Type B pancreatic cell (in vitro differentiated cells): ENCODE results near the gene PRTFDC1. TPM values are rescaled to one million over a fixed set of nuclear protein-coding genes. Genes with fewer than 3 reads are reported as not detected.

Experiments
- DNase-seq: peaks from one replicate; pipeline ENCODE4 v3.0.0; 2021; ENCODE audit warnings: mixed read lengths; ENCODE audit not compliant: unreplicated experiment; ENCODE audit errors: extremely low spot score
- H3K27ac Mint-ChIP-seq: 2 replicates; pipeline ENCODE4 v1.8.0; 2021; ENCODE audit warnings: mild to moderate bottlenecking, mixed read lengths
- H3K27me3 Mint-ChIP-seq: 2 replicates; pipeline ENCODE4 v1.8.0; 2021; ENCODE audit warnings: mixed read lengths
- H3K36me3 Mint-ChIP-seq: 2 replicates; pipeline ENCODE4 v1.8.0; 2021; ENCODE audit warnings: mixed read lengths
- H3K4me1 Mint-ChIP-seq: one replicate; pipeline ENCODE4 v1.8.0; 2021; ENCODE audit warnings: mixed read lengths; ENCODE audit not compliant: unreplicated experiment
- H3K4me3 Mint-ChIP-seq: 2 replicates; pipeline ENCODE4 v1.8.0; 2021; ENCODE audit warnings: mild to moderate bottlenecking, mixed read lengths
- H3K9me3 Mint-ChIP-seq: 2 replicates; pipeline ENCODE4 v1.8.0; 2021; ENCODE audit warnings: mixed read lengths
- total RNA-seq: library from RNA; stranded (reverse); gene quantifications from 2 replicates; pipeline ENCODE4 v1.2.1, GENCODE V29; 2021; ENCODE audit warnings: low replicate concordance
- TF ChIP-seq, protein P1 (sequence below): fragments of 200-600 bp; sonication (generic); conservative IDR thresholded peaks from 2 replicates; pipeline ENCODE4 v1.5.0; 2021; ENCODE audit warnings: antibody characterized with exemption, mild to moderate bottlenecking

PRTFDC1 gene
- total RNA-seq, 1 donor from 2014 or later = 22.9 TPM

DNA sequence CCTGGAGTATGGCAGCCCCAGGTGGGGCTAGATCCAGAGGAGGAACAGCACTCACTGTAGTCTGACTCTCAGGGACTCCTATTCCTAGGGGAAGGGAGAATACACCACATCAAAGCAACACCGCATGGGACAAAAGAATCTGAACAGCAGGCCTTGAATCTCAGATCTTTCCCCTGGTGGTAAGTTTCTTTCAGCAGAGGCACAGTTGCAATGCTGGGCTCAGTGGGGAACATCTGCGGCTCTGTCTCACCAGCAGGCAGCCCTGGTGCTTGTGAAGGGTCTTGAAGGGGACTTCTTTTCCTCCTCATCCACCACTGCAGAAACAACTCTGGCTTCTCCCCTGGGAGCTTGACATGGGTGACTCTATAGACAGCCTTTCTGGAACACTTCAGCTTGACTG is 117.5 kb downstream of the PRTFDC1 start:
- H3K4me1 Mint-ChIP-seq = no peaks in the 10 kb centered on the region
- no peak overlapping the region for H3K27ac Mint-ChIP-seq
- no peaks in the 10 kb centered on the region for H3K36me3 Mint-ChIP-seq
- H3K27me3 Mint-ChIP-seq = no peaks in the 10 kb centered on the region
- no peak overlapping the region for H3K4me3 Mint-ChIP-seq
- peaks cover 10% of the 10 kb centered on the region for H3K9me3 Mint-ChIP-seq
- DNase-seq = no peak
- TF ChIP-seq, protein P1, sequence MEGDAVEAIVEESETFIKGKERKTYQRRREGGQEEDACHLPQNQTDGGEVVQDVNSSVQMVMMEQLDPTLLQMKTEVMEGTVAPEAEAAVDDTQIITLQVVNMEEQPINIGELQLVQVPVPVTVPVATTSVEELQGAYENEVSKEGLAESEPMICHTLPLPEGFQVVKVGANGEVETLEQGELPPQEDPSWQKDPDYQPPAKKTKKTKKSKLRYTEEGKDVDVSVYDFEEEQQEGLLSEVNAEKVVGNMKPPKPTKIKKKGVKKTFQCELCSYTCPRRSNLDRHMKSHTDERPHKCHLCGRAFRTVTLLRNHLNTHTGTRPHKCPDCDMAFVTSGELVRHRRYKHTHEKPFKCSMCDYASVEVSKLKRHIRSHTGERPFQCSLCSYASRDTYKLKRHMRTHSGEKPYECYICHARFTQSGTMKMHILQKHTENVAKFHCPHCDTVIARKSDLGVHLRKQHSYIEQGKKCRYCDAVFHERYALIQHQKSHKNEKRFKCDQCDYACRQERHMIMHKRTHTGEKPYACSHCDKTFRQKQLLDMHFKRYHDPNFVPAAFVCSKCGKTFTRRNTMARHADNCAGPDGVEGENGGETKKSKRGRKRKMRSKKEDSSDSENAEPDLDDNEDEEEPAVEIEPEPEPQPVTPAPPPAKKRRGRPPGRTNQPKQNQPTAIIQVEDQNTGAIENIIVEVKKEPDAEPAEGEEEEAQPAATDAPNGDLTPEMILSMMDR = no peak

DNA sequence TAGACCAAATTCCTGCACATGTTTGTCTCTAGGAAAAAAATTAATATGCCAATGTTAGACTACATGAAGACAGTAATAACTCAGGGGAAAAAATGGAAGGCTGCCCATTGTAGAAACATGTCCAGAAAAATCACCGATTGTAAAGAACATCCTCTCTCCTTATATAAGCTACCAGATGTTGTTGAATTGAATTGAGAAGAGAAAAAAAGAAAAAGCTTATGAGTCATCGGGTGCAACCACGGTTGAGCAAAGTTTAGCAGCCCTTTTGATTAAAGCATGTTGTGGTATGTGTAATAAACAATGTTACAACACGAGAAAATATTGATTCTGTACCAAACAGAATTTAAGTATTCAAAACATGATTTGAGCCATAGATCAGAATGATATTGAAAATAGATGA is 126.4 kb downstream of the PRTFDC1 start:
- H3K9me3 Mint-ChIP-seq = no peaks in the 10 kb centered on the region
- no peaks in the 10 kb centered on the region for H3K36me3 Mint-ChIP-seq
- no peak overlapping the region for H3K27ac Mint-ChIP-seq
- no peak overlapping the region for H3K4me3 Mint-ChIP-seq
- no peaks in the 10 kb centered on the region for H3K27me3 Mint-ChIP-seq
- H3K4me1 Mint-ChIP-seq = peaks cover 4% of the 10 kb centered on the region
- TF ChIP-seq, protein P1 = no peak
- no peak for DNase-seq

DNA sequence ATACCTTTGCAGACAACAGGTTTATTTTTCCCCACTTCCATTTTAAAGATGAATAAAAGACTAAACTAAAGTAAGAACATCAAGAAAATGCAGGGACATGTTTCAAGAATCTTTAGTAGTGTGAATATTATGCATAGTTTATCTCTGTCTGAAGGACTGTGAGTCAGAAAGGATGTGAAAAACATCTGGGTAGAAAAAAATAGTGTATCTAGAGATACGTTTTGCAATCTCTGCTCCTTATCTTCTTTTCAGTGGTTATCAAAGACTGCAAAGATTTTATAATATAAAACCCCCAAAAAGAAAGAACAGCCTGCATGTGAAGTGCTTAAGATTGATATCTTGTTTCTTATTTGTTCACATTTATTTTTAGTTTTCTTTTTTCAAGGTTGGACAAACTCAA is 126.9 kb downstream of the PRTFDC1 start:
- H3K4me3 Mint-ChIP-seq = no peak overlapping the region
- TF ChIP-seq, protein P1 = no peak
- DNase-seq = no peak
- H3K36me3 Mint-ChIP-seq = no peaks in the 10 kb centered on the region
- H3K27me3 Mint-ChIP-seq = no peaks in the 10 kb centered on the region
- no peaks in the 10 kb centered on the region for H3K9me3 Mint-ChIP-seq
- H3K27ac Mint-ChIP-seq = no peak overlapping the region
- peaks cover 4% of the 10 kb centered on the region for H3K4me1 Mint-ChIP-seq

DNA sequence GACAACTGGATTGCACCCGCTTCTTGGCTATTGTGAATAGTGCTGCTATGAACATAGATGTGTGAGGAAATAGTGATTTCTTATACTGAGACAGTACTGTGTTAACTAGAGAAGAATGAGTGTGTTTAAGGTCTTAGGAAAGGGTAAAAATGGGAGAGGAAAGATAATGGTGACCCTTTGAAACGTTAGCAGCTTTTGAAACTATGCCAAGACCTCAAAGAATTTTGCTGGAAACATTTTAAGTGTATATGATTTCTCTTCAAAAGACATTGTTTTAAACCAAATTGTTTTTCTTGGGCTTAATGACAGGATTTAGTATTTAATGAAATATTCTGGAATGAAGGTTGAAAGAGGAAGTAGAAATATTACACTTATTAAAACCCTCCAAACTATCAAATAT is 127.9 kb downstream of the PRTFDC1 start:
- DNase-seq = no peak
- no peak overlapping the region for H3K27ac Mint-ChIP-seq
- peaks cover 4% of the 10 kb centered on the region for H3K4me1 Mint-ChIP-seq
- H3K4me3 Mint-ChIP-seq = no peak overlapping the region
- no peaks in the 10 kb centered on the region for H3K27me3 Mint-ChIP-seq
- H3K9me3 Mint-ChIP-seq = no peaks in the 10 kb centered on the region
- H3K36me3 Mint-ChIP-seq = no peaks in the 10 kb centered on the region
- TF ChIP-seq, protein P1 = no peak

DNA sequence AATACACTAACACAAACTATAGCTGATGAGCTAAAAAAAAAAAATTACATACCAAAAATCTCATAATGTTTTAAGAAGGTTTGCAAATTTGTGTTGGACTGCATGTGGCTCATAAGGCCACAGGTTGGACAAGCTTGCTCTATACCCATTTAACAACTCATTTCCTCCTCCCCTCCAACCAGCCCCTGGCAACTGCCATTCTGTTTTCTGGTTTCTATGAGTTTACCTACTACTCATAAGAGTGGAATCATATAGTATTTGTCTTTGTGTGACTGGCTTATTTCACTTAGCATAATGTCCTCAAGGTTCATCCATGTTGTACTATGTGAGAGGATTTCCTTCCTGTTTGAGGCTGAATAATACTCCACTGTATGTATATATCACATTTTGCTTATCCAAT is 128.3 kb downstream of the PRTFDC1 start:
- Mint-ChIP-seq H3K36me3 (no peaks in the 10 kb centered on the region), H3K9me3 (no peaks in the 10 kb centered on the region), H3K27me3 (no peaks in the 10 kb centered on the region), H3K4me1 (peaks cover 4% of the 10 kb centered on the region), H3K4me3 (no peak overlapping the region), H3K27ac (no peak overlapping the region)
- no peak for DNase-seq
- TF ChIP-seq, protein P1 = no peak

DNA sequence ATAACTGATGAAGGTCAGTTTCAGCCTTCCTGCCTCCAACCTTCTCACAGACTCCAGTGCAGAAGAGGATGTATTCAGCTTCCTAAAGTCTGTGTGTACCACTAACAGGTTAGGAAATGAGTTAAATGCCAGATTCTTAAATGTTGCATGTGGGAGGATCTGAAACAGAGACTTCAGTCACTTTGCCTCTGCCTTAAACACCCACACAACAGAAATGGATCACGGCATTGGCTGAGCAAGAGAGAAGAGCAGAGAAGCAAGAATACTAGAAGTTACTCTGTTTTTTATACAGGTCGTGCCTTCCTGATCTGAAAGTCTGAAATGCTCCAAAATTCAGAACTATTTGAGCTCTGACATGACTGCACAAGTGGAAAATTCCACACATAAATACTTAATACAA is 129.8 kb downstream of the PRTFDC1 start:
- DNase-seq = no peak
- Mint-ChIP-seq H3K27me3 (no peaks in the 10 kb centered on the region), H3K4me3 (no peak overlapping the region), H3K27ac (no peak overlapping the region), H3K4me1 (peaks cover 4% of the 10 kb centered on the region), H3K9me3 (no peaks in the 10 kb centered on the region), H3K36me3 (no peaks in the 10 kb centered on the region)
- TF ChIP-seq, protein P1 = no peak
